H9 (cell line): ENCODE data around the gene TSSK2. TPM values are rescaled to one million over a fixed set of nuclear protein-coding genes. Genes with fewer than 3 reads are reported as not detected.

Experiments used
- DNase-seq: peaks from one replicate; pipeline ENCODE4 v3.0.0-alpha.2; 2017
- H2AFZ ChIP-seq: one replicate; pipeline ENCODE4 v1.6.1; 2013; ENCODE audit warnings: mild to moderate bottlenecking, low read length, control low read depth, moderate library complexity
- H2AK5ac ChIP-seq: 2 replicates; pipeline ENCODE4 v1.6.1; 2013; ENCODE audit warnings: low read length, control low read depth, mixed read lengths; ENCODE audit not compliant: insufficient read length
- H2BK120ac ChIP-seq: one replicate; pipeline ENCODE4 v1.6.1; 2013; ENCODE audit warnings: low read depth, mild to moderate bottlenecking, low read length, control low read depth, inconsistent platforms; ENCODE audit not compliant: poor library complexity, severe bottlenecking
- H2BK12ac ChIP-seq: 2 replicates; pipeline ENCODE4 v1.6.1; 2013; ENCODE audit warnings: low read length, control low read depth, mixed read lengths, low read depth; ENCODE audit not compliant: insufficient read length
- H2BK15ac ChIP-seq: 2 replicates; pipeline ENCODE4 v1.6.1; 2013; ENCODE audit warnings: low read depth, low read length, control low read depth
- H2BK20ac ChIP-seq: one replicate; pipeline ENCODE4 v1.6.1; 2013; ENCODE audit warnings: low read depth, mild to moderate bottlenecking, low read length, control low read depth, inconsistent platforms; ENCODE audit not compliant: poor library complexity, severe bottlenecking
- H2BK5ac ChIP-seq: 2 replicates; pipeline ENCODE4 v1.6.1; 2013; ENCODE audit warnings: low read length, control low read depth, mixed read lengths; ENCODE audit not compliant: insufficient read length
- H3K14ac ChIP-seq: 2 replicates; pipeline ENCODE4 v1.6.1; 2013; ENCODE audit warnings: low read length, control low read depth; ENCODE audit not compliant: insufficient read depth
- H3K18ac ChIP-seq: 2 replicates; pipeline ENCODE4 v1.6.1; 2013; ENCODE audit warnings: low read depth, mild to moderate bottlenecking, mixed read lengths, low read length, control low read depth; ENCODE audit not compliant: insufficient read length
- H3K23ac ChIP-seq: 2 replicates; pipeline ENCODE4 v1.6.1; 2013; ENCODE audit warnings: low read length, control low read depth, mixed read lengths, low read depth; ENCODE audit not compliant: insufficient read length
- H3K23me2 ChIP-seq: 2 replicates; pipeline ENCODE4 v1.6.1; 2013; ENCODE audit warnings: low read depth, mild to moderate bottlenecking, mixed read lengths, low read length, control low read depth; ENCODE audit not compliant: insufficient read length, poor library complexity, severe bottlenecking
- H3K27ac ChIP-seq: 2 replicates; pipeline ENCODE4 v1.5.1; 2013; ENCODE audit warnings: low read length, control low read depth, mixed read lengths, low read depth; ENCODE audit not compliant: insufficient read length
- H3K27me3 ChIP-seq: 2 replicates; pipeline ENCODE4 v1.6.1; 2013; ENCODE audit warnings: low read length, control low read depth, inconsistent platforms; ENCODE audit not compliant: insufficient read depth
- H3K4ac ChIP-seq: 2 replicates; pipeline ENCODE4 v1.6.1; 2013; ENCODE audit warnings: low read depth, mild to moderate bottlenecking, control low read depth, inconsistent platforms, low read length, moderate library complexity
- H3K4me1 ChIP-seq: 2 replicates; pipeline ENCODE4 v1.6.1; 2013; ENCODE audit warnings: low read length, control low read depth, inconsistent platforms; ENCODE audit not compliant: insufficient read depth
- H3K4me2 ChIP-seq: 2 replicates; pipeline ENCODE4 v1.6.1; 2013; ENCODE audit warnings: low read length, control low read depth, mixed read lengths; ENCODE audit not compliant: insufficient read length, insufficient read depth
- H3K56ac ChIP-seq: 2 replicates; pipeline ENCODE4 v1.6.1; 2013; ENCODE audit warnings: low read depth, mild to moderate bottlenecking, mixed read lengths, low read length, control low read depth; ENCODE audit not compliant: insufficient read length
- H3K79me1 ChIP-seq: 2 replicates; pipeline ENCODE4 v1.6.1; 2013; ENCODE audit warnings: low read depth, mild to moderate bottlenecking, moderate library complexity, low read length, control low read depth, inconsistent platforms; ENCODE audit not compliant: insufficient read depth, poor library complexity, severe bottlenecking
- H3K79me2 ChIP-seq: 2 replicates; pipeline ENCODE4 v1.6.1; 2013; ENCODE audit warnings: low read length, control low read depth, inconsistent platforms; ENCODE audit not compliant: insufficient read depth
- H3K9ac ChIP-seq: 2 replicates; pipeline ENCODE4 v1.6.1; 2013; ENCODE audit warnings: low read length, control low read depth, mixed read lengths; ENCODE audit not compliant: insufficient read length; ENCODE audit errors: extremely low read depth
- H3K9me3 ChIP-seq: one replicate; pipeline ENCODE4 v1.6.1; 2013; ENCODE audit warnings: low read depth, low read length, inconsistent platforms; ENCODE audit not compliant: control insufficient read depth
- H3T11ph ChIP-seq: one replicate; pipeline ENCODE4 v1.6.1; 2013; ENCODE audit warnings: mild to moderate bottlenecking, low read length, control low read depth, inconsistent platforms
- H4K20me1 ChIP-seq: one replicate; pipeline ENCODE4 v1.6.1; 2013; ENCODE audit not compliant: control insufficient read depth, insufficient read length, insufficient read depth
- H4K5ac ChIP-seq: 2 replicates; pipeline ENCODE4 v1.6.1; 2013; ENCODE audit warnings: low read depth, mild to moderate bottlenecking, mixed read lengths, low read length, control low read depth; ENCODE audit not compliant: insufficient read length
- H4K8ac ChIP-seq: replicated peaks from 2 replicates; pipeline ENCODE4 v1.6.1; 2013; ENCODE audit warnings: low read length, control low read depth, mixed read lengths, low read depth; ENCODE audit not compliant: insufficient read length
- H4K91ac ChIP-seq: 2 replicates; pipeline ENCODE4 v1.6.1; 2013; ENCODE audit warnings: low read depth, mild to moderate bottlenecking, moderate library complexity, mixed read lengths, low read length, control low read depth; ENCODE audit not compliant: insufficient read length
- H3K27ac Mint-ChIP-seq, 3 experiments: 2 replicates in 2 of 3; 3 replicates in 1 of 3; pipeline ENCODE4 v1.8.0; 2020 to 2021; ENCODE audit warnings: mixed read lengths in 3 of 3, mild to moderate bottlenecking in 1 of 3, moderate library complexity in 1 of 3
- H3K27me3 Mint-ChIP-seq: 2 replicates; pipeline ENCODE4 v1.8.0; 2021; ENCODE audit warnings: low read depth, mild to moderate bottlenecking, moderate library complexity, mixed read lengths
- H3K36me3 Mint-ChIP-seq, 3 experiments: 2 replicates in 2 of 3; 3 replicates in 1 of 3; pipeline ENCODE4 v1.8.0; 2020 to 2021; ENCODE audit warnings: low read depth in 3 of 3, mixed read lengths in 3 of 3; ENCODE audit not compliant: insufficient read depth in 1 of 3
- H3K4me1 Mint-ChIP-seq, 2 experiments: 2 replicates each; pipeline ENCODE4 v1.8.0; 2020; ENCODE audit warnings: mixed read lengths in 2 of 2
- H3K4me3 Mint-ChIP-seq, 2 experiments: 2 replicates in 1 of 2; 3 replicates in 1 of 2; pipeline ENCODE4 v1.8.0; 2020 to 2021; ENCODE audit warnings: mild to moderate bottlenecking in 2 of 2, mixed read lengths in 2 of 2, moderate library complexity in 1 of 2
- H3K9me3 Mint-ChIP-seq, 2 experiments: 2 replicates in 1 of 2; 3 replicates in 1 of 2; pipeline ENCODE4 v1.8.0; 2020; ENCODE audit warnings: mild to moderate bottlenecking in 2 of 2, mixed read lengths in 2 of 2, moderate library complexity in 1 of 2
- CTCF ChIP-seq: fragments of 200-600 bp; sonication (generic); conservative IDR thresholded peaks from 3 replicates; pipeline ENCODE4 v1.8.0; 2021; ENCODE audit warnings: antibody characterized with exemption, mild to moderate bottlenecking
- WGBS: extraction: QIAGEN DNeasy Blood & Tissue Kit; methylation state at CpG from one replicate; pipeline ENCODE4 v1.1.7; 2013; ENCODE audit warnings: missing lambda C conversion rate, low lambda C conversion rate, mixed read lengths; ENCODE audit not compliant: insufficient read length; ENCODE audit errors: extremely low coverage; 5-methylcytosine and 5-hydroxymethylcytosine counted together
- total RNA-seq: library from RNA; stranded (reverse); gene quantifications from 2 replicates; pipeline ENCODE4 v1.2.1, GENCODE V29; 2021

Gene TSSK2
- total RNA-seq, 1 experiment from 2014 or later: not detected

GRCh38 chr22:19122143-19122751 lies 8.9 kb upstream of the TSSK2 start, which contains the start of gene DGCR2:
DGCR2 (minus strand) TSS chr22:19122412; CDS start chr22:19122206, 206 bp downstream.
- H3K4me2 ChIP-seq: peak within 1 kb of the TSS; percentile 90
- no peak within 1 kb of the TSS for H2AFZ ChIP-seq
- H3K56ac ChIP-seq: no peak within 1 kb of the TSS
- H3K18ac ChIP-seq: peak within 1 kb of the TSS; percentile 83
- peak within 1 kb of the TSS; percentile 83 to 93 for H3K4me3 Mint-ChIP-seq
- H4K5ac ChIP-seq: no peak within 1 kb of the TSS
- H3K23me2 ChIP-seq: peaks cover 9% of the 10 kb centered on the region
- H4K91ac ChIP-seq: no peak within 1 kb of the TSS
- peak within 1 kb of the TSS; percentile 74 to 97 (median 92); a peak in 5 of 7 replicates for H3K27ac Mint-ChIP-seq
- H3K9me3 Mint-ChIP-seq: no peaks in the 10 kb centered on the region; a peak in 3 of 5 replicates
- H3K9ac ChIP-seq: peak within 1 kb of the TSS; percentile 72
- peaks cover 0 to 4% (median 3%) of the 10 kb centered on the region in 3 experiments; a peak in 3 of 7 replicates for H3K36me3 Mint-ChIP-seq
- no peak within 1 kb of the TSS for H2BK12ac ChIP-seq
- no peaks in the 10 kb centered on the region for H3K27me3 ChIP-seq
- no CpG with 5 or more reads among the region's 67 CpGs for WGBS
- peaks cover 23 to 26% of the 10 kb centered on the region in 2 experiments for H3K4me1 Mint-ChIP-seq
- peak; percentile 98 for DNase-seq
- peaks cover 25% of the 10 kb centered on the region; the same call in 1 of the 2 replicates for H3K79me2 ChIP-seq
- no peak within 1 kb of the TSS for H3K23ac ChIP-seq
- H3K4me1 ChIP-seq: peaks cover 3% of the 10 kb centered on the region; the same call in 1 of the 2 replicates
- H4K20me1 ChIP-seq: no peaks in the 10 kb centered on the region
- no peak within 1 kb of the TSS for H3K27ac ChIP-seq
- no peak within 1 kb of the TSS for H4K8ac ChIP-seq
- H2BK15ac ChIP-seq: no peak within 1 kb of the TSS
- H3K9me3 ChIP-seq: no peaks in the 10 kb centered on the region
- no peak within 1 kb of the TSS for H2BK5ac ChIP-seq
- no peak within 1 kb of the TSS for H2BK20ac ChIP-seq
- H2BK120ac ChIP-seq: no peak within 1 kb of the TSS
- H3K4ac ChIP-seq: no peak within 1 kb of the TSS
- TF ChIP-seq CTCF: no peak
- peak within 1 kb of the TSS; percentile 90 for H3K14ac ChIP-seq
- peaks cover 11% of the 10 kb centered on the region for H3K79me1 ChIP-seq
- peaks cover 18% of the 10 kb centered on the region for H3K27me3 Mint-ChIP-seq
- H2AK5ac ChIP-seq: no peak within 1 kb of the TSS
- H3T11ph ChIP-seq: no peak within 1 kb of the TSS
